ENCODE data around the gene MGME1.

GRCh38 chr20:18012901-18013300 lies 44.1 kb downstream of the MGME1 start:
- no peak for TF ChIP-seq EZH2phosphoT487 (IDR thresholded peaks at IDR 0.05; ENCODE audit: insufficient read depth, low read depth)
- TF ChIP-seq EZH2 (IDR thresholded peaks at IDR 0.05; ENCODE audit: insufficient read depth, poor library complexity, severe bottlenecking), result no peak
